ENCODE results near the gene LARGE2.

The LARGE2 gene

DNA sequence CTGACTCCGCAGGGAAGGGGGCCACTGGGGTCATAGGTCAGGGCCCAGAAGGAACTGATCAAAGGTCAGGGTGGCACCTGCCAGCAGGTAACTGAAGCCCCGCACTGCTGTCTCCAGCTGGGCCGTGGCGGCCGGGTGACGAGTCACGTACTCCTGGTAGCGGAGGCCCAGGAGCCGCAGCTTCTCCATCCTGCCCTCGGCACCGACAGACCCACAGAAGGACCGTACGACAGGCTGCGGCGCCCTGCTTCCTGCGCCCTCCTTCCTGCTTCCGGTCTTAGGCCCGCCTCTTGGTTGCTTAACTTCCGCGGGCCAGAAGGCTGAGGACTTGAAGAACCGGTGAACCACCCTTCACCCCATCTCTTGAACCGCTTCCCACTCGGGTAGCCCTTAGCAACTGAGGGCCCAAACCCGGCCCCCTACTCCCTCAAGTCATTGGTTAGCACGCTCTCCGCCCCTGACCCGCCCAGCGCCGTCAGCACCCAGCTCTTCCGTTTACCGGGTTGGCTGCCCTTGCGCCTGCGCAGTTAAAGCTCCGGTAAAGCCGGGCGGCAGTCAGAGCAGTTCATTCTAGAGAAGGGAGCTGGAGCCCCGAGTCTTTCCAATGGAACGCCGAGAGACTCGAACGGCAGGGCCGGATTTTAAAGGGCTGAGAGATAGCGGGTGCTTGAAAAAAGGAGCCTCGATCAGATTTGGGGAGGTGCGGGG lies 4.7 kb upstream of the LARGE2 start, which contains the start of gene PEX16:
PEX16 (minus strand) TSS at position 255 of the 708 bp plus-strand sequence; CDS start at position 189, 66 bp downstream.
- DNase-seq, result peak; percentile 78 to 99

DNA sequence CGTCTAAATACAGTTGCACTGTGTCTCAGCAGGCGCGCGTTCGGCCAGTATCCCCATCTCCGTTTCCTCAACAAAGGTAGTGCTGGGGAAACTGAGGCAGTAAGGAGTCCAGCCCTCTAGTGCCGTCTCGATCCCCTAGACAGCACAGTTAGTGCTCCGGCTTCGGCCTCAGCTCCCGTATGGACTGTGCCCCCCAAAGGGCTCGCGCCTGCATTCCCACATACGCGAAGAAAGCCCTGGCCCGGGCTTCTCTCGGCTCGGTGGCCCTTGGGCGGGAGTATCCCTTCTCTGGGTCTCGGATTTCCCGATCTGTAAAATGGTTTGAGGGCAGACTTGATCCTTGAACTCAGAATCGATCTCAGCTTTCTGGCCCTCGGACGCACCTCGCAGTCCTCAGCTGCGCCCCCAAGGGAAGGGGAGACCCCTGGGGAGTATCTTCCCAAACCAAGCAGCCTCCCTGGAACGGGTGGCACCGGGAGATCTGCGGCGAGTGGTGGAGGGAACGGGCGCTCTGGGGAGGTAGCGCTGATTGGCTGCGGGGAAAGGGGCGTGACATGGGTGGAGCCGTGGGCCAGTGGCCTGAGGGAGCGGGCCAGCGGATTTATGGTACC lies 4.0 kb upstream of the LARGE2 start:
- DNase-seq, result peak; percentile 34 to 58

- no peak for DNase-seq
These were observed 3.3 kb upstream of the LARGE2 start for GRCh38 chr11:45918962-45919675.

DNA sequence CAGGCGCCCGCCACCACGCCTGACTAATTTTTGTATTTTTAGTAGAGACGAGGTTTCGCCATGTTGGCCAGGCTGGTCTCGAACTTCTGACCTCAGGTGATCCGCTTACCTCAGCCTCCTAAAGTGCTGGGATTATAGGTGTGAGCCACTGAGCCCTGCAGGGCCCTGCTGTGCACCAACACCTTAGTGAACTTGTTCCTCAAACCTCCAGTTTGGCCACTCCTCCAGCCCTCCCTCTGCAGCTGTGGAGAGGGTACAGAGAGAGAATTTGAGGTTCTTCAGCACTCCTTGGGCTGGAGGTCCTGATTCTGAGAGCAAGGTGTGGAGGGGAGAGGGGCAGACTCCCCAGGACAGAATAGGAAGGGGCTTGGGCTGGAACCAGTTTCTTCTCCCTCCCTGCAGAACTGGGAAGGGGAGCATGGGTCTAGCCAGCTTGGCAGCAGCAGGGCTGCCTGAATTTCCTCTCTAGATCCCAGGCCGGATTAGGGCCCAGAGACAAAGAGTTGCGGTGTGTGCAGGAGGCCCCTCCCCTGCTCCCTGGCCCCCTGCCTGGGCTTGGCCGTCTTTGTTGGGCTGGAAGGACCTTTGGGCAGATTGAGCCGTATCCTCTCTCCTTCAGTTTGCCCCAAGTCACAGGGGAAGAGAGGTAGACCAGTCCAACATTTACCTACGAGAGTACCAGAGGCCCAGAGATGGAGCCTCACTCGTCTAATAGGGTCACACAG lies 2.5 kb upstream of the LARGE2 start:
- DNase-seq, result no peak

DNA sequence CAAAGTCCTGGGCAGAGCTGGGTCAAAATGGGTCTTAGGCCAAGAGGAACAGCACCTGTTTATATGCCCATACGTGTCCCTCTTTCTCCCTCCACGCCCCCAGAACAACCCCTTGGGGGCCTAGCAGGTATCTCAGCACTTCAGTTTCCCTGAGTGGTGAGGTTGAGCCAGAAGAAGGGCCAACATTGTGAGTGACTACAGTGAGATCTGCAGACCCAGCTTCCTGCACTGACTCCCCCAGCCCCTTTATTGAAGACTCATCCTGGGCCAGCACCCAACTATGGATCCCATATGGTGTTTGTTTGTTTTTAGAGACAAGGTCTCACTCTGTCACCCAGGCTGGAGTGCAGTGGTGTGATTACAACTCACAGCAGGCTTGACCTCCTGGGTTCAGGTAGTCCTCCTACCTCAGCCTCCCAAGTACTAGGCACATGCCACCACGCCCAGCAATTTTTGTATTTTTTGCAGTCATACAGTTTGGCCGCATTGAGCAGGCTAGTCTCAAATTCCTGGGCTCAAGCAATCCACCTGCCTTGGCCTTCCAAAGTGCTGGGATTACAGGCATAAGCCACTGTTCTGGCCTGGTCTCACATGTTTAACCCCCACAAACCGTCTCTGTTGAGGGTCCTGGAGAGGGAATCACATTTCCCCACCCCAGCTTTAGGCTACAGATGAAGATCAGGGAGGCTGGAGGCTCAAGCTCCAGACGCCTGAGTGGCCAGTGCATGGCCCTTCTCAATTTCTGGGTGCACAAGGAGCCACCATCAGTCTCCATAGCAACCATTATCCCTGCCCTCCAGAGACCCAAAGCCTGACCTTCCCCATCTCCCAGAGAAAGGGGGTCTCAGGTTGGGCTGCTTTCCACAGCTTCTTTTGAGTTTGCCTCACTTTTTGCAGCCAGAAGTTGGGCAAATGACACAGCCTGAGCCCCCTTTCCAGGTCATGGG lies 1.7 kb upstream of the LARGE2 start:
- no peak for DNase-seq

DNA sequence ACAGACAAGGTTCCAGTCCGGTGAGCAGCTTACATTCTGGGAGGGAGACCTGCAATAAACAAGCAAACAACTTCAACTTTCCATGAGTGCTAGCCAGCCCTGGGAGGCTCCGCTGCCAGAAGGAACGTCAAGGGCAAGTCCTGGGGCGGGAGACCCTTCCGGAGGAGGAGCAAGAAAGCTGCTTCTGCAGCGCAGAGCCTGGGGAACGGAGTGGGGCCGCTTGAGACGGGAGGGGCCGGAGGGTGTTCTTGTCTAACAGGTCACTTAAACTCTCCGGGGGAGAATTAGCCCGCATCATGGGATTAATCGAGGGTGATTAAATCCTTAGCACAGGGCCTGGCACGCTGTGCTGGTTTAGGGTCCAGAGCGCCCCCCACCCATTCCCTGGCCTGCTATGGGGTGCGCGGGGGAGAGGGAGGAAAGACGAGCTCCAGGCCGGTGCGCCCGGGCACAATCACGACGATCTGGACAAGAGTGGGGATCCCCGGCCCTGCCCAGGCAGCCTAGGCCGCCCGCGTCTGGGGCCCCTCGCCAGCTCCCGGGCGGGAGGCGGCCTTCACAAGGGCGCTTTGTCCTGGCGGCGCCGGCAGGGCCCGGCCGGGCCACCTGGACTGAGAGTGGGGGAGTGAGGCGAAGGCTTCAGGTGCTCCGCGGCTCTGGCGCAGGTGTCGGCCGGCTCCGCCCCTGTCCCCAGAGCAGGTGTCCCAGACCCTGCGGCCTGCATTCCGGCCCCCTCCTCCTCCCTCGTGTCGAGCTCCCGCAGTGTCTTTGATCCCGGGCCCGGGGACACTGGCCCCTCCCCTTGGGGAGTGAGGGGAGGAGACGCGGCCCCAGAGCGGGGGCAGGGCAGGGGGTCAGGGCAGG lies 663 bp upstream of the LARGE2 start:
- DNase-seq, result no peak

DNA sequence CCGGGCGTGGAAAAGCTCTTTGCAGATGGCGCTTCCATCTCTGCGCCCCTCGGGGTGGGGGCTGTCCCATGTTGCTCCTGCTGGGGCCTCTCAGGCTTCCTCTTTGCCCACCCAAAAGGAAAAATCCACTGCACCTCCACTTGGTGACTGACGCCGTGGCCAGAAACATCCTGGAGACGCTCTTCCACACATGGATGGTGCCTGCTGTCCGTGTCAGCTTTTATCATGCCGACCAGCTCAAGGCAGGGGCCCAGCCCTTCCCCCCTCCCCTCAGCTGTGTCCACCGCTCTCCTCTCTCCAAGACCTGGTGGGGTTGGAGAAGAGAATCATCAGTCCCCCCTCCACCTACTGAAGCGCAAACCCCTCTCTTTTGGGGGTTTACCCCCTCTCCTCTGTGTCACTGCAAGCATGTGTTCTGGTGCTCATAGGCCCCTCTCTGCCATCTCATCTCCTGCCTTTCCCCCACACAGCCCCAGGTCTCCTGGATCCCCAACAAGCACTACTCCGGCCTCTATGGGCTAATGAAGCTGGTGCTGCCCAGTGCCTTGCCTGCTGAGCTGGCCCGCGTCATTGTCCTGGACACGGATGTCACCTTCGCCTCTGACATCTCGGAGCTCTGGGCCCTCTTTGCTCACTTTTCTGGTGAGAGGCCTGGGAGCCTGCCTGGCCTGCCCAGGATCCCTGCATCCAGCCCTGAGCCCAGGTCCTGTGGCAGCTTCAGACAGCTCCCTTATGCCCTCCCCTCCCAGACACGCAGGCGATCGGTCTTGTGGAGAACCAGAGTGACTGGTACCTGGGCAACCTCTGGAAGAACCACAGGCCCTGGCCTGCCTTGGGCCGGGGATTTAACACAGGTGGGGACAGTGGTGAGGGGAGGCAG lies 1.8 kb downstream of the LARGE2 start:
- no peak for DNase-seq

DNA sequence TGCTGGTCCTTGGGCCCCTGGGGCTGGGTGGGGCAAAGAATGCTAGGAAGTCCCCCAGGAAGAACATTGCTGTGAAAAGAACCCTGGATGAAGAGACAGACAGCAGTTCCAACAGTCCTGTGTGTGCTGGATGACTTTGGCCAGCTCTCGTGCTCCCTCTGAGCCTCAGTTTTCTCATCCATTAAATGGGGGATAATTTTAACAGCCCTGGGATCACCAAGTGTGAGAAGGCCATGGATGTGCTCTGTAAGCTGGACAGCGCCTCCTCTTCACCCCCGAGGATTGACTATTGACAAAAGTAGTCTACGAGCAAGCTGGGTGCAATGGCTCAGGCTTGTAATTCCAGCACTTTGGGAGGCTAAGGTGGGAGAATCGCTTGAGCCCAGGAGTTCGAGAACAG lies 2.5 kb downstream of the LARGE2 start:
- no peak for DNase-seq

DNA sequence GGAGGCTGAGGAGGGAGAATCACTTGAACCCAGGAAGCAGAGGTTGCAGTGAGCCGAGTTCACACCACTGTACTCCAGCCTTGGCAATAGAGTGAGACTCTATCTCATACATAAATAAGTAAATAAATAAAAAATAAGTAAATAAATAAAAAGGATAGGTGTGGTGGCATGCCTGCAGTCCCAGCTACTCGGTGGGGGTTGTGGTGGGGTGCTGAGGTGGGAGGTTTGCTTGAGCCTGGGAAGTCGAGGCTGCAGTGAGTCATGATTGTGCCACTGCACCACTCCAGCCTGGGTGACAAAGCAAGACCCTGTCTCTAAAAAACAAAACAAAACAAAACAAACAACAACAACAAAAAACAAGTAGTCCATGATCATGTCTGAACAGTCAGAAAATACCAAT lies 3.1 kb downstream of the LARGE2 start:
- DNase-seq, result no peak

GRCh38 chr11:45926001-45926401 lies 3.5 kb downstream of the LARGE2 start:
- DNase-seq, result no peak

DNA sequence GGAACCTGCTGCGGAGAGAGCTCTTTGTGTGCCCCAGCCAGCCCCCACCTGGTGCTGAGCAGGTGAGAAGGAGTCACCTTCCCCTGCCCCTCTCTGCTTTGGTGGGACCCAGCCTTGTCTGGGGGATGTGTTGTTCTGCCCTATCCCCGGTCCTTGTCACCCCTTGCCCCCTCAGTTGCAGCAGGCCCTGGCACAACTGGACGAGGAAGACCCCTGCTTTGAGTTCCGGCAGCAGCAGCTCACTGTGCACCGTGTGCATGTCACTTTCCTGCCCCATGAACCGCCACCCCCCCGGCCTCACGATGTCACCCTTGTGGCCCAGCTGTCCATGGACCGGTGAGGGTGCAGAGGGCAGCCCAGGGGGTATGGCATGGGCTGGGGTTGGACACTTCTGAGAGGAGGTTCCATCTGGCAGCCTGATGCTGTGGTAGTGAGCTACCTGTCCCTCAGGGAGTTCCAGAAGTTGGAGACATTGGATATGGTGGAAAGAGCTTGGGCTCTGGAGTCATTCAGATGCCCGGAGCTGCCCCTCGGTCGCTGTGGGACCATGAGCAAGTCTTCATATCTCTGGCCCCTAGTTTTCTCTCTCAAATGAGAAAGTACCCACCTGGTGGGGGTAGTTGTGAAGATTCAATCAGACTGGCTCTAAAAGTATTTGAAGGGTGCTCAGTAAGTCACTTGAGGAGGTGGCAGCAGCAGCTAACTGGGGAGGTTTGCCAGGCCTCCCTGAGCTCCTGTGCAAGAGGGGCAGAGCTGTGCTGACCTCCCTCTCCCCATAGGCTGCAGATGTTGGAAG lies 4.3 kb downstream of the LARGE2 start:
- no peak for DNase-seq

DNA sequence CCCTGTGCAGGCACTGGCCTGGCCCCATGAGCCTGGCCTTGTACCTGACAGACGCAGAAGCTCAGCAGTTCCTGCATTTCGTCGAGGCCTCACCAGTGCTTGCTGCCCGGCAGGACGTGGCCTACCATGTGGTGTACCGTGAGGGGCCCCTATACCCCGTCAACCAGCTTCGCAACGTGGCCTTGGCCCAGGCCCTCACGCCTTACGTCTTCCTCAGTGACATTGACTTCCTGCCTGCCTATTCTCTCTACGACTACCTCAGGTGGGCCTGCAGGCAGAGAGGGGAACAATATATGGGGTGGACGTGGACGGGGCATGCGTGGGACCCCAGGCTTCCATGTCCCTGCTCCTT lies 4.9 kb downstream of the LARGE2 start:
- DNase-seq, result no peak

DNA sequence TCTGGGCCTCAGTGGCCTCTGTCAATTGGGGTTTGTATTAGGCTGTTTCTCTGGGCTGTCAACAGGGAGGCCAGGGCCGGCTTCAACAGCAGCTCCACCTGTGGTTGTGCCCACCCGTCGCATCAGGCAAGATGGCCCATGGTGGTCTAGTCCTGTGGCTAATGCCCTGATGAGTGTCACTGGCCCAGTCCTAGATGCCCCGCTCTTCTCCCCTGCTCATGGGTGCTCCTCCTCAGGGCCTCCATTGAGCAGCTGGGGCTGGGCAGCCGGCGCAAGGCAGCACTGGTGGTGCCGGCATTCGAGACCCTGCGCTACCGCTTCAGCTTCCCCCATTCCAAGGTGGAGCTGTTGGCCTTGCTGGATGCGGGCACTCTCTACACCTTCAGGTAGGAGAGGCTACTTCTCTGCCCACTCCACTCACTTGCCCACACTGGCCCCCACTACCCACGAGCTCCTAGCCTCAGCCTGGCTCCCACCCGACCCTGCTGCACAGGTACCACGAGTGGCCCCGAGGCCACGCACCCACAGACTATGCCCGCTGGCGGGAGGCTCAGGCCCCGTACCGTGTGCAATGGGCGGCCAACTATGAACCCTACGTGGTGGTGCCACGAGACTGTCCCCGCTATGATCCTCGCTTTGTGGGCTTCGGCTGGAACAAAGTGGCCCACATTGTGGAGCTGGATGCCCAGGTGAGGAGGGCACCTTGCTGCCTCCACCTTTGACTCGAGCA lies 5.4 kb downstream of the LARGE2 start:
- DNase-seq, result no peak

- DNase-seq, result no peak
These were observed 6.2 kb downstream of the LARGE2 start for GRCh38 chr11:45928535-45929215.

DNA sequence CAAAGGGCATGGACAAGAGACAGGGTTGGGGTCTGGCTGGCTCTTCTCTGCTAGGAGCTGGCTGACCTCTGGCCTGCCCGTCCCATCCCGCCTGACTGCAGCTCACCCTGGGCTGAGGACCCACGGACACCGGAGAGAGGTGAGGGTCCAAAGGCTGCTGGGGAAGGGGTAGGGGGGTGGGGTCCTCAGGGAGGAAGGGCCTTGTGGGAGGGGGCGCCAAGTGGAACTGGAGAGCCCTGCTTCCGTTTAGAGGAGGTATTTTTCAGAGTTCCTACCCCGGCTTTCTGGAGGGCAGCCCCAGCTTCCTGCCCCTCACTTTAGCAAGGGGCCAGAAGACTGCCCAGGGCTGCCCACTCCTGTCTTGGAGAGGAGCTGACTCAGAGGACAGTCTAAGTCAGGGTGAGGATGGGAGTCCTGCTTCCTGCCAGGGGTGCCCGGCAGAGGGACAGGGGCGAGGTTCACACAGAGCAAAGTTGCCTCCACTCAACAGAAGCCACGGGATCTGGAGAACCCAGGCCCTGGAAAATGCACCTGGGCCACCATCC lies 7.1 kb downstream of the LARGE2 start:
- no peak for DNase-seq

DNA sequence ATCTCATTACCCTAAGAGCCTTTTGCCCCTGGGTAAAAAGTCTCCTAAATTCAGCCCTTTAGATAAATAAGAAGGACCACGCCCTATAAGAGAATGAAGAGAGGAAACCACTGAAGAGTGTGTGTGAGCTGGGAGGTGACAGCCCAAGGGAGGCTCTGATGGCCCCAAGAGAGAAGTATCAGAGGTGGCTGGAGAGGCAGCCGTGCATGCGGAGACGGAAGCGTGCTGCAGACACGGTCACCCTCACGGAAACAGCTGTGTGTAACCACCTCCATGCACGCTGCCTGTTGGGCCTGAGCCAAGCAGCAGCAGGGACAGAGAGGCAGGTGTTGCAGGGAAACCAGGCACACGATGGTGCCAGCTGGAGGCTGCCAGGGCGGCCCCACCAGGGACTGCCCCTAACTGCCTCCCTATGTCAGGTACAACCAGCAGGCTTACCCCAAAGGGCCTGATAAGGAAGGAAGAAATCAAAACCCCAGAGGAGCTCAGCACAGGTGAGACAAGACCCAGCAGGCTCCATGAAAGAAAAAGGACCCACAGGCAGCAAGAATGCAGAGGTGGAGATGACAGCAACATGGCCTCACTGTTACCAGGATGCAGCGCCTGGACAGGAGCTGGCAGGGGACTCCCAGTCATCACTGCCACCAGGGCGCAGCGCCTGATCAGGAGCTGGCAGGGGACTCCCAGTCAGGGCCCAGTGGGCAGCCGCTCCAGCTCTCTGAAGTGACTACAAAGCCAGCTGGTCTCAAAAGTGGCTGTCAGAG lies 7.8 kb downstream of the LARGE2 start:
- peak in 1 of 2 donors; percentile 82 for DNase-seq
